GM12874 (cell line): ENCODE measurements around the gene BIK.
A peak's percentile ranks its signal among the peaks of the same experiment; 100 is the strongest.

ENCODE experiments used
- CTCF ChIP-seq: IDR thresholded peaks from 2 replicates; pipeline ENCODE4 v1.5.1; 2011; ENCODE audit warnings: low read depth, mild to moderate bottlenecking, control low read depth, low read length, moderate library complexity; ENCODE audit not compliant: insufficient read depth

BIK gene

GRCh38 chr22:43134553-43134952, 24.0 kb downstream of the BIK start:
- no peak for TF ChIP-seq CTCF

GRCh38 chr22:43135565-43135964, 25.0 kb downstream of the BIK start:
- TF ChIP-seq CTCF: no peak

GRCh38 chr22:43136255-43136654, 25.7 kb downstream of the BIK start:
- TF ChIP-seq CTCF: peak; percentile 92

- no peak for TF ChIP-seq CTCF
These were observed 26.3 kb downstream of the BIK start for GRCh38 chr22:43136801-43137200.

- TF ChIP-seq CTCF: no peak
These were observed 32.5 kb downstream of the BIK start, which contains the start of gene MCAT for GRCh38 chr22:43142880-43143562. Gene MCAT, minus strand, starts transcription at chr22:43143398. Its CDS starts 50 bp downstream, at chr22:43143348.

GRCh38 chr22:43144949-43145348, 34.4 kb downstream of the BIK start:
- TF ChIP-seq CTCF: no peak

GRCh38 chr22:43147821-43148220, 37.3 kb downstream of the BIK start:
- TF ChIP-seq CTCF: no peak
